Measurements from ENCODE around the gene CAPN5.
"Not testable (repeated sequence)": the region's sequence is repeated elsewhere in the genome, so short reads cannot be mapped to it uniquely, and the experiment has no call there.

Gene CAPN5

DNA sequence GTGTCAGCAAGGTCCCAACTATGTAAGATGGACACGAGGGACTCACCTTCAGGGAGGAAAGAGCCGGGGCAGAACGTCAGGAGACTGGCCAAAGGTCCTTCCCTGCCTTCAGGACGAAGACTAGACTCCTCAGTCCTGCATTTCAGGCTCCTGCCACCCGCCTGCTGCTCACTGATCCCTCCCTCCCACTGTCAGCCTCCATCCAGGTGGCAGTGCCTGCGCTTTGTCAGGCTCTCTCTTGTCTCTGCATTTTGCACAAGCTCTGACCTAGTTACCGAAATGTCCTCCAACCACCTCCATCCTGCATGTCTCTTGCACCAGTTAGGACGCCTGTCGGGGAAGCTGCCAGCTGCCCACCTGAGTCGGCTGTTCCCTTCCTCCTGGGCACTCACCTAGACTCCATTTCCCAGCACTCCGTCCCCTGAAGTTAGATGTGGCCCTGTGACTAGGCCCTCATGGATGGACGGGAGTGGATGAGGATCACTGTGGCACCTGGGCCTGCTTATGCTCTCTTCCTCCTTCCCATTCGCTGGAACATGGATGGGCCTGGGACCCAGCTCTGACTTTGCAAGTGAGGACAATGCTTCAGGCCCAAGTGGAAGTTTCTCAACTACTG is 24.6 kb upstream of the CAPN5 start:
- DNase-seq (ENCODE audit: low read depth) = no peak

DNA sequence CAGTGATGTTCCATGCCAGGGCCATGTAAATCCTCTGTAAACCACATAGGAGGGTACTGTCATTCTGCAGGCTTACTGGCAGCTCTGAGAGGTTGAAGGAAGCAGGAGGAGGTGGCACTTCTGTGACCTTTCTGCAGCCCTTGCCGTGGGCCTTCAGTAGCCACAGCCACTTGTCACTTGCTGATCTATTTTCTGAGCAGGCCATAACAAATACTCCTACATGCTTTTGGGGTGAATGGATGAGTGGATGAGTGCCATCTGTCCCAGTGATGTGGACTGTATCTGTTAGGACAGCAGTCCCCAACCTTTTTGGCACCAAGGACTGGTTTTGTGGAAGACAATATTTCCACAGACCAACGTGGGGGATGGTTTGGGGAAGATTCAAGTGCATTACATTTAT is 22.4 kb upstream of the CAPN5 start:
- DNase-seq (ENCODE audit: low read depth) = no peak

DNA sequence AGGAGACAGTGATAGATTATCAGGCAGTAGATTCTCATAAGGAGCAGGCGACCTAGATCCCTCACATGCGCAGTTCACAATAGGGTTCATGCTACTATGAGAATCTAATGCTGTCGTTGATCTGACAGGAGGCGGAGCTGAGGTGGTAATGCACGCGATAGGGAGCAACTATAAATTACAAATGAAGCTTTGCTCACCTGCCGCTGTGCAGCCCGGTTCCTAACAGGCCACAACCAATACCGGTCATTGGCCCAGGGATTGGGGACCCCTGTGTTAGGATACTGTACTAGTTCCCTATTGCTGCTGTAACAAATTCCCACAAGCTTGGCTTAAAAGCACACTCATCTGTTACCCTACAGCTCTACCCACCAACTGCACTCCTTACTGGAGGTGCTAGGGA is 21.9 kb upstream of the CAPN5 start:
- DNase-seq (ENCODE audit: low read depth) = no peak

DNA sequence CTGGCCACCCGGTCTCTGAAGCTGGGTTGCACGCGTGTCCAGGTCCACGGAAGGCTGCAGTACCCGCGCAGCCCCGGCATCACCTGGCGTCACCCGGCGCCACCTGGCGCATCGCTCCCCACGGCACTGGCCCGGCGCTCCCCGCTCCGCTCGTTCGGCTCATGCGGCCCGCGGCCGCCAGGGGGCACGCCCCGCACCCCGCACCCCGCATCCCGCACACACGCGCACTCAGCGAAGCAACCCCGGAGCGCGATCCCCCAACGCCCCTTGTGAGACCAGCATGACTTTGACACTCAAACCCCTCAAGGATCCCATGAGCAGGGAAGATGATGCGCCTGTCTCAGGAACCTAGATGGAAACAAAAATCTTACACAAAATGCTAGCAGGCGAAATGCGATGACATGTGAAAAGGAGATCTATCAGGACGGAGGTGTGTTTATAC is 20.7 kb upstream of the CAPN5 start:
- peak; percentile 31 for DNase-seq (ENCODE audit: low read depth)

GRCh38 chr11:77047007-77047927 is 19.5 kb upstream of the CAPN5 start:
- peak; percentile 87 for DNase-seq (ENCODE audit: low read depth)

GRCh38 chr11:77047928-77048446 is 18.8 kb upstream of the CAPN5 start:
- DNase-seq (ENCODE audit: low read depth) = not testable (repeated sequence)

DNA sequence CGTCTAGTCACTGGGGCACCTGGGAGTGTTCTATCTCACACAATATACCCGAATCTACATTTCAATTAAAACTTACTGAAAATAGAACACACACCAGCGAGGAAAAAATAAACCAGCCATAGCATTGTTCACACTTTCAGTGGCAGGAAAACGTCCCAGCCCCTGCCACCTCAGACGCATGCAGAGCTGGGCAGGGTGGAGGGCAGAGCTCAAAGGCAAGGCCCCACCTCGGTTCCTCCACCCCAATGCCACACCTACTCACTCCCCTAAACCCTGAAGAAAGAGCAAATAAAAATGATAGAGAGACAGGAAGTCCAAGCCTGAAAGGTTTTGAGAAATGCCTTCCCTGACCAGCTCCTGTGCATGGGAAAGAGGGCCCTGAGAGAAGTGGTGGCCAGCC is 17.7 kb upstream of the CAPN5 start:
- DNase-seq (ENCODE audit: low read depth) = no peak

GRCh38 chr11:77051511-77051910 is 15.3 kb upstream of the CAPN5 start:
- peak; percentile 58 for DNase-seq (ENCODE audit: low read depth)

DNA sequence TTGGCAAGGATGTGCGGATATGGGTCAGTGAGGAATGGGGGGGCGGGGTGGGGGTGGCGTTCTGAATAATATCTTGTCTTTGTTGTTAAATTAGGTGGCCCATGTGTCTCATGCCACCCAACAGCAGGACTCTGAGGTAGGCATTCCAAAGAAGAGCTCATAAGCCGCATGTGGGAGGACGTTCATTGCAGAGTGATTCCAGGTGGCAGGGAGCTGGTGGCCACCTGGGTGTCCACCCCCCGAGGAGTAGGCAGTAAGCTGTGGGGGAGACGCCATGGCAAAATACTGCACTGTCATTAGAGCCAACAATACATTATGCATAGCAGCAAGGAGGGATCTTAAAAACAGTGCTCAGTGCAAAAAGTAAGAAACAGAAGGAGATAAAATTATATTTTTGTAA is 14.3 kb upstream of the CAPN5 start:
- no peak for DNase-seq (ENCODE audit: low read depth)

GRCh38 chr11:77053217-77054015 is 13.4 kb upstream of the CAPN5 start:
- no peak for DNase-seq (ENCODE audit: low read depth)

DNA sequence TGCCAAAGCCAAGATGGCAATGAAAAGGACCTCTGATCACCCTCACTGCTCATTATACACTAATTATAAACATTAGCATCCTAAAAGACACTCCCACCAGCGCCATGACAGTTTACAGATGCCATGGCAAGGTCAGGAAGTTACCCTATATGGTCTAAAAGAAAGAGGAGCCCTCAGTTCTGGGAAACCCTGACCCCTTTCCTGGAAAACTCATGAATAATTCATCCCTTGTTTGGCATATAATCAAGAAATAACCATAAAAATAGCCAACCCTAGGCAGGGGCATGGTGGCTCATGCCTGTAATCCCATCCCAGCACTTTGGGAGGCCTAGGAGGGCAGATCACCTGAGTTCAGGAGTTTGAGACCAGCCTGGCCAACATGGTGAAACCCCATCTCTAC is 12.7 kb upstream of the CAPN5 start:
- DNase-seq (ENCODE audit: low read depth) = no peak

DNA sequence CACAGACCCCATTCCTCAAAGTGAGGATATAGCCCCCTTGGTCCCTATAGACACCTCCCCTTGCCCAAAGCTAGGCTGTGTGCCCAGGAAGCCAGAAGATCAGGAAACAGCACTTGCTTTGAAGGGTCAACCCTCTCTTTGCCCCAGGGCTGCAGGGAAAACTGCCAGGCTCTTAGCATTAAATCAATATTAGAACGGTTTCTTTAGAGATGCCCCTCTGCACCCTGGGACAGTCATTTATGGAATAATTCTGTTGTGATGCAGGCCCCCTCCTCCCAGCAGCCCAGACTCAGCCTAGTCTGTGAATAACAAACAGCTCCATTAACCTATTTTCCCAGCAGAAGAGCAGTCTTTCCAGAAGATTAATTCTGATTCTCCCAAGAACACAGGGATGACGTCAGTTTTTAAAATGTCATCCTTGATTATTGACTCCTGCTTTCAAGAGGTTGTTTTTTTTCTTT is 11.6 kb upstream of the CAPN5 start:
- DNase-seq (ENCODE audit: low read depth) = no peak

GRCh38 chr11:77055913-77056312 is 10.9 kb upstream of the CAPN5 start:
- no peak for DNase-seq (ENCODE audit: low read depth)

DNA sequence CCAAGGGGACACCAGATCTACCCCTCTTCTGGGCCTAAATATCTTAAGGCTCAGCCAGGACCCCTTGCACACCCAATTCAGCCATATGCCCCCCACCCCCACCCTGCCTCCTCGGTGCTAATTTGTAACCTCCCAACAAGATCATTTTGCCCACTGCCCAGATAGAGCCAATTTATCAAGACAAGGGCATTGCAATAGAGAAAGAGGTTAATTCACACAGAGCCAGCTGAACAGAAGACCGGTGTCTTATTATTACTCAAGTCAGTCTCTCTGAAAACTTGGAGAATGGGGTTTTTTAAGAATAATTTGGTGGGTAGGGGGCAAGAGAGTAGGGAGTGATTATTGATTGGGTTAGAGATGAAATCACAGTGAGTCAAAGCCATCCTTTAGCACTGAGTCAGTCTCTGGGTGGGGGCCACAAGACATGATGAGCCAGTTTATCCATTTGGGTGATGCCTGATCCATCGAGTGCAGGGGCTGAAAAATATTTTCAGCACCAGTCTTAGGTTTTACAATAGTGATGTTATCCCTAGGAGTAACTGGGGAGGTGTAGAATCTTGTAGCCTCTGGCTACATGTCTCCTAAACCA is 9.9 kb upstream of the CAPN5 start:
- DNase-seq (ENCODE audit: low read depth) = no peak

DNA sequence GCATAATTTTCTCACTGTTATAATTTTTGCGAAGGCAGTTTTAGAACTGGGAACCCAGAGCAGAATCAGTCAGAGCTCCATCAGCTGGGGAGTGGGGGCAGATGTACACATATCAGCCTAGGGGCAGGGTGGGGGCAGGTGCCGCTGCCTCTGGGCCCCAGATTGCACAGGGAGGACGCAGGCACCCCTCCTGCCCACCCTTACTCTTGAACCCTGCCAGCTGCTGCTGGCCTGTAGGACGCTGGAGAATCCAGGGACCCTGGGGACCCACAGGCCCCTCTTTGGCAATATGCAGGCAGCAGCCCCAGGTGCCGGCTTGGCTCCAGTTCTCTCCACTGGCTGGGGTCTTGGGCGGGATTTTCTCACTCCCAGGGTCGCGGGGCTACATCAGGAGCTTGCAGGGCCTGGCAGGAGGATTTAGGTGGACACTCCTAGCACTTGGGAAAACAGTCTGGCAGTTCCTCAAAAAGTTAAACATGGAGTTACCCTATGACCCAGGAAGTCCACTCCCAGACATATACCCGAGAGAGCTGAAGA is 8.8 kb upstream of the CAPN5 start:
- no peak for DNase-seq (ENCODE audit: low read depth)

DNA sequence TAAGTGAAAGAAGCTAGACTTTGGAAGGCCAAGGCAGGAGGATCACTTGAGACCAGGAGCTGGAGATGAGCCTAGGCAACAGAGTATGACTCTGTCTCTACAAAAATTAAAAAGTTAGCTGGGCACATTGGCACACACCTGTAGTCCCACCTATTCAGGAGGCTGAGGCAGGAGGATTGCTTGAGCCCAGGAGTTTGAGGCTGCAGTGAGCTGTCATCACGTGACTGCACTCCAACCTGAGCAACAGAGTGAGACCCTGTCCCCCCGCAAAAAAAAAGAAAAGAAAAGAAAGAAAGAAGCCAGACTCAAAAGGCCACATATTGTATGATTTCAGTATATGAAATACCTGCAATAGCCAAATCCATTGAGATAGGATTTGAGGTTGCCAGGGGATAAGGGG is 7.9 kb upstream of the CAPN5 start:
- no peak for DNase-seq (ENCODE audit: low read depth)

- no peak for DNase-seq (ENCODE audit: low read depth)
Measured at GRCh38 chr11:77059806-77060205, 7.0 kb upstream of the CAPN5 start.

DNA sequence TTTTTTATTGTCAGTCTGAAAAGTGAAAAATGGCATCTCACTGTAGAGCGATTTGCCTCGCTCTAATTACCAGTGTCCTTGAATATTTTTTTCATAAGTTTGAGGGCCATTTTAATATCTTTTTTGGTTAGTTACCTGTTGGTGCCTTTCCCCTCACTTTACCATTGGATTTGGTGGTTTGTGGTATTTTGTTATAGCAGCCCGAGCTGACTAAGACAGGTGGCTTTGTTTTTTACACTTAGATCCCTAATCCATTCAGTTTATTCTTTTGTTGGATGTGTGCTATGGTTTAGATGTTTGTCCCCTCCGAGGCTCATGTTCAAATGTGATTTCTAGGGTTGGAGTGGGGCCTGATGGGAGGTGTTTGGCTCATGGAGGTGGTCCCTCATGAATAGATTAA is 6.5 kb upstream of the CAPN5 start:
- DNase-seq (ENCODE audit: low read depth) = no peak

DNA sequence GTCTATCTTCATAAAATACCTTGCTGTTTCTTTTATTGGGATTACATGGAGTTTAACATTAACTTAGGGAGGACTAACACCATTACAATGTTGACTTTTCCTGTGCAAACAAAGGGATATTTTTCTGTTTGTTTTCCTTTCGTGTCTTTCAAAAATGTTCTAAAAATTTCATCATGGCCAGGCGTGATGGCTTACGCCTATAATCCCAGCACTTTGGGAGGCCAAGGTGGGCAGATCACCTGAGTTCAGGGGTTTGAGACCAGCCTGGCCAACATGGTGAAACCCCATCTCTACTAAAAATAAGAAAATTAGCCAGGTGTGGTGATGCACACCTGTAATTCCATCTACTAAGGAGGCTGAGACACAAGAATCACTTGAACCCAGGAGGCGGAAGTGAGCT is 5.5 kb upstream of the CAPN5 start:
- not testable (repeated sequence) for DNase-seq (ENCODE audit: low read depth)

- DNase-seq (ENCODE audit: low read depth) = no peak
Measured at GRCh38 chr11:77062924-77063323, 3.8 kb upstream of the CAPN5 start.

DNA sequence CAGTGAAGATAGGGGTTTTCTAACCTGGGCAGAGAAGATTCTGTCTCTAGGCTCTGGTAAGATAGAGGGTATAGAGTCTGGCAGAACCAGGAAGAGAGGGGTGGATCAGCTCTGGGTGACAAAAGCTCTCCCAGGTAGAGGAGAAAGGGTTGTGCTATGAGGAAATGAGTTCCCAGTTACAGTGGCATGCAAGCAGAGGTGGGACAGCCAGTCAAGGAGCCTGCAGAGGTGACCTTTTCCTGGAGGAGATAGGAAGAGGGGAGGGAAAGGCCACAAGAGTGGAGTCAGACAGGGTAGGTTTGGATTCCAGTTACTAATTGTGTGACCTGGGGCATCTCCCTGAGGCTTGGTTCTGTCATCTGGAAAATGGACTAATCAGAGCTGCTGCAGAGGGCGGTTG is 3.4 kb upstream of the CAPN5 start:
- no peak for DNase-seq (ENCODE audit: low read depth)

- DNase-seq (ENCODE audit: low read depth) = no peak
Measured at GRCh38 chr11:77063861-77064260, 2.9 kb upstream of the CAPN5 start.

All from iris pigment epithelial cell (primary cell).